Measurements from ENCODE around the gene ANK3.
"Not testable (repeated sequence)": the region's sequence is repeated elsewhere in the genome, so short reads cannot be mapped to it uniquely, and the experiment has no call there.

The ANK3 gene

GRCh38 chr10:60073397-60073780 lies 316.3 kb downstream of the ANK3 start:
- no peak for DNase-seq

- no peak for DNase-seq
Observed at GRCh38 chr10:60069311-60069710, 320.4 kb downstream of the ANK3 start.

GRCh38 chr10:60050366-60050765 lies 339.3 kb downstream of the ANK3 start:
- no peak for DNase-seq

GRCh38 chr10:60048091-60048501 lies 341.6 kb downstream of the ANK3 start:
- DNase-seq, result no peak

- no peak for DNase-seq
Observed at GRCh38 chr10:60045571-60045970, 344.1 kb downstream of the ANK3 start.

GRCh38 chr10:60044971-60045370 lies 344.7 kb downstream of the ANK3 start:
- DNase-seq, result no peak

- DNase-seq, result no peak
Observed at GRCh38 chr10:60044242-60044641, 345.4 kb downstream of the ANK3 start.

GRCh38 chr10:60043561-60044241 lies 346.0 kb downstream of the ANK3 start:
- no peak for DNase-seq

GRCh38 chr10:60042914-60043313 lies 346.8 kb downstream of the ANK3 start:
- no peak for DNase-seq

GRCh38 chr10:60042262-60042661 lies 347.4 kb downstream of the ANK3 start:
- peak; percentile 61 for DNase-seq

- DNase-seq, result no peak
Observed at GRCh38 chr10:60041489-60042133, 348.1 kb downstream of the ANK3 start.

GRCh38 chr10:60040014-60040662 lies 349.5 kb downstream of the ANK3 start:
- DNase-seq, result no peak

- DNase-seq, result no peak
Observed at GRCh38 chr10:60035984-60036383, 353.7 kb downstream of the ANK3 start.

GRCh38 chr10:60035375-60035774 lies 354.3 kb downstream of the ANK3 start:
- DNase-seq, result not testable (repeated sequence)

- peak; percentile 17 for DNase-seq
Observed at GRCh38 chr10:60032723-60033122, 357.0 kb downstream of the ANK3 start.

- no peak for DNase-seq
Observed at GRCh38 chr10:60031664-60032063, 358.0 kb downstream of the ANK3 start.

GRCh38 chr10:60031183-60031582 lies 358.5 kb downstream of the ANK3 start:
- no peak for DNase-seq

- no peak for DNase-seq
Observed at GRCh38 chr10:60029475-60029874, 360.2 kb downstream of the ANK3 start.

GRCh38 chr10:60028081-60028480 lies 361.6 kb downstream of the ANK3 start:
- DNase-seq, result no peak

GRCh38 chr10:60025279-60025678 lies 364.4 kb downstream of the ANK3 start:
- no peak for DNase-seq

GRCh38 chr10:60024506-60024905 lies 365.2 kb downstream of the ANK3 start:
- no peak for DNase-seq

- DNase-seq, result no peak
Observed at GRCh38 chr10:60023155-60023877, 366.4 kb downstream of the ANK3 start.

- DNase-seq, result no peak
Observed at GRCh38 chr10:60021361-60021760, 368.3 kb downstream of the ANK3 start.

- no peak for DNase-seq
Observed at GRCh38 chr10:60016794-60017193, 372.9 kb downstream of the ANK3 start.
